GM10266 (cell line): ENCODE data around the gene ANXA2.

ENCODE experiments used
- DNase-seq: peaks from one replicate; pipeline ENCODE4 v3.0.0; 2012; ENCODE audit errors: extremely low spot score
- CTCF ChIP-seq: IDR thresholded peaks from 2 replicates; pipeline ENCODE4 v1.5.1; 2012; ENCODE audit warnings: mild to moderate bottlenecking, low read depth; ENCODE audit not compliant: control insufficient read depth, insufficient read depth; ENCODE audit errors: missing control alignments

Gene ANXA2

GRCh38 chr15:60325905-60326304 lies 71.9 kb downstream of the ANXA2 start:
- no peak for DNase-seq
- no peak for TF ChIP-seq CTCF

GRCh38 chr15:60324706-60325438 lies 72.9 kb downstream of the ANXA2 start:
- DNase-seq = no peak
- TF ChIP-seq CTCF = no peak

GRCh38 chr15:60323322-60323721 lies 74.5 kb downstream of the ANXA2 start:
- TF ChIP-seq CTCF = no peak
- no peak for DNase-seq

GRCh38 chr15:60320365-60320764 lies 77.4 kb downstream of the ANXA2 start:
- no peak for TF ChIP-seq CTCF
- no peak for DNase-seq

GRCh38 chr15:60318216-60318867 lies 79.4 kb downstream of the ANXA2 start:
- DNase-seq = no peak
- no peak for TF ChIP-seq CTCF

- TF ChIP-seq CTCF = no peak
- no peak for DNase-seq
These were observed 80.8 kb downstream of the ANXA2 start for GRCh38 chr15:60316961-60317360.

GRCh38 chr15:60315878-60316277 lies 81.9 kb downstream of the ANXA2 start:
- TF ChIP-seq CTCF = no peak

More at GRCh38 chr15:60315878-60316277, 81.9 kb downstream of the ANXA2 start:
- no peak for DNase-seq
